K562 (cell line): Measurements from ENCODE around the gene RBMS3. TPM values are rescaled to one million over a fixed set of nuclear protein-coding genes. Genes with fewer than 3 reads are reported as not detected.

Experiments used
- ATAC-seq: fragments of 200-7000 bp; cut with Tn5 transposase; 3 replicates; pipeline ENCODE4 v1.9.1; 2020; ENCODE audit warnings: moderate library complexity
- BruUV-seq: library from RNA; stranded (reverse); fragments of 400-500 nt; replicated peaks from 2 replicates; lab custom pipeline; 2021; lab: Mats Ljungman, UMichigan
- CTCF ChIA-PET: fragments of 300-600 bp; formaldehyde crosslinking; extraction: SDS; loops from one replicate; lab custom pipeline; 2021; ENCODE audit warnings: low intra/inter-chr PET ratio; lab: Yijun Ruan, JAX
- POLR2A ChIA-PET: fragments of 300-600, 350-650 bp; sonication (Branson Sonifier 250); formaldehyde crosslinking; extraction: SDS; loops from one replicate; lab custom pipeline; 2021; ENCODE audit warnings: antibody characterized with exemption, inconsistent platforms; lab: Yijun Ruan, JAX
- DNase-seq, 4 experiments: peaks; one replicate each; pipeline versions ENCODE4 v3.0.0 to v3.0.0-alpha.2; 2011 to 2018; ENCODE audit warnings: low spot score in 3 of 4, mixed read lengths in 3 of 4; ENCODE audit errors: extremely low read depth in 1 of 4
- FAIRE-seq: peaks from 2 replicates; lab custom pipeline; 2011; peaks lifted over from hg19 to GRCh38; lab: Jason Lieb, UNC
- H2AFZ ChIP-seq: 2 replicates; pipeline ENCODE4 v1.6.0; 2011; ENCODE audit warnings: low read depth, low read length, control low read depth, inconsistent platforms
- H3K27ac ChIP-seq: fragments of 200-600 bp; 3 replicates; pipeline ENCODE4 v1.8.0; 2011; ENCODE audit warnings: low read depth, mild to moderate bottlenecking, control low read depth, inconsistent platforms, low read length, moderate library complexity, mixed read lengths; ENCODE audit errors: extremely low read depth
- H3K27me3 ChIP-seq, 2 experiments: fragments of 300-600 bp in 1 of 2; 2 replicates in 1 of 2; 3 replicates in 1 of 2; pipeline versions ENCODE4 v1.6.0 to v1.8.0; 2011; ENCODE audit warnings: inconsistent platforms in 2 of 2, low read length in 2 of 2, mild to moderate bottlenecking in 1 of 2, mixed read lengths in 1 of 2, moderate library complexity in 1 of 2; ENCODE audit not compliant: control insufficient read depth in 2 of 2, insufficient read depth in 2 of 2
- H3K36me3 ChIP-seq: fragments of 300-600 bp; 3 replicates; pipeline ENCODE4 v1.8.0; 2011; ENCODE audit warnings: mild to moderate bottlenecking, low read length, inconsistent platforms; ENCODE audit not compliant: control insufficient read depth, insufficient read depth
- H3K4me1 ChIP-seq, 2 experiments: fragments of 200-600 bp in 1 of 2; replicated peaks in 1 of 2; 2 replicates in 1 of 2; 3 replicates in 1 of 2; pipeline versions ENCODE4 v1.5.1 to v1.8.0; 2011; ENCODE audit warnings: inconsistent platforms in 2 of 2, low read length in 2 of 2, mild to moderate bottlenecking in 1 of 2, mixed read lengths in 1 of 2, moderate library complexity in 1 of 2; ENCODE audit not compliant: control insufficient read depth in 2 of 2, insufficient read depth in 2 of 2
- H3K4me2 ChIP-seq: 2 replicates; pipeline ENCODE4 v1.6.1; 2011; ENCODE audit warnings: low read length, control low read depth, inconsistent platforms, mixed read lengths; ENCODE audit not compliant: insufficient read depth
- H3K4me3 ChIP-seq: fragments of 200-600 bp; sonication (generic), shearing (Covaris generic); 2 replicates; pipeline ENCODE4 v1.5.1; 2016; ENCODE audit warnings: control low read depth, inconsistent platforms
- H3K79me2 ChIP-seq: fragments of 200-600 bp; 3 replicates; pipeline ENCODE4 v1.8.0; 2011; ENCODE audit warnings: low read length, inconsistent platforms; ENCODE audit not compliant: control insufficient read depth, insufficient read depth
- H3K9ac ChIP-seq, 2 experiments: 2 replicates each; pipeline versions ENCODE4 v1.6.0 to v1.6.1; 2011; ENCODE audit warnings: low read depth in 2 of 2, low read length in 2 of 2, control low read depth in 1 of 2, inconsistent platforms in 1 of 2, mild to moderate bottlenecking in 1 of 2, mixed read lengths in 1 of 2; ENCODE audit not compliant: insufficient read depth in 1 of 2
- H3K9me1 ChIP-seq: one replicate; pipeline ENCODE4 v1.6.0; 2011; ENCODE audit warnings: inconsistent platforms, mild to moderate bottlenecking, low read length, moderate library complexity; ENCODE audit not compliant: control insufficient read depth, insufficient read depth
- H3K9me3 ChIP-seq: replicated peaks from 2 replicates; pipeline ENCODE4 v1.5.1; 2011; ENCODE audit warnings: low read depth, low read length, inconsistent platforms; ENCODE audit not compliant: control insufficient read depth, insufficient read depth
- H4K20me1 ChIP-seq: replicated peaks from 2 replicates; pipeline ENCODE4 v1.6.1; 2011; ENCODE audit warnings: low read length, inconsistent platforms, mixed read lengths; ENCODE audit not compliant: control insufficient read depth, insufficient read depth
- CBX8 ChIP-seq: fragments of 200-600 bp; sonication (generic); IDR thresholded peaks from 2 replicates; pipeline ENCODE4 v1.6.1; 2012; ENCODE audit warnings: borderline replicate concordance, mixed run types, low read depth, mild to moderate bottlenecking, moderate library complexity, mixed read lengths, low read length, control low read depth, inconsistent platforms; ENCODE audit not compliant: poor library complexity, severe bottlenecking; ENCODE audit errors: extremely low read depth
- CTCF ChIP-seq, 3 experiments: IDR thresholded peaks in 2 of 3; conservative IDR thresholded peaks in 1 of 3; 2 replicates each; pipeline ENCODE4 v1.5.1; 2011 to 2012; ENCODE audit warnings: low read length in 3 of 3, mild to moderate bottlenecking in 3 of 3, control low read depth in 2 of 3, improper control_type of control experiment in 1 of 3, inconsistent platforms in 1 of 3, low read depth in 1 of 3, mixed read lengths in 1 of 3, moderate library complexity in 1 of 3; ENCODE audit not compliant: insufficient read depth in 2 of 3
- GATAD2A ChIP-seq: fragments of 450-650 bp; IDR thresholded peaks from 2 replicates; pipeline ENCODE4 v1.6.1; 2017
- HCFC1 ChIP-seq: IDR thresholded peaks from 2 replicates; pipeline ENCODE4 v1.6.1; 2012; ENCODE audit warnings: low read depth, low read length, improper control_type of control experiment
- NCOA1 ChIP-seq: fragments of 450-650 bp; IDR thresholded peaks from 2 replicates; pipeline ENCODE4 v1.6.1; 2016; ENCODE audit warnings: low read depth
- NFYB ChIP-seq: IDR thresholded peaks from 2 replicates; pipeline ENCODE4 v1.6.1; 2011; ENCODE audit warnings: mild to moderate bottlenecking, moderate library complexity; ENCODE audit not compliant: insufficient read length; ENCODE audit errors: extremely low read depth
- ZNF140 ChIP-seq: fragments of 250-450 bp; sonication (Bioruptor Pico); IDR thresholded peaks from 2 replicates; pipeline ENCODE4 v1.8.0; 2021; ENCODE audit warnings: moderate library complexity, mild to moderate bottlenecking, inconsistent platforms
- ZNF282 ChIP-seq: sonication (generic); formaldehyde crosslinking; IDR thresholded peaks from 2 replicates; pipeline ENCODE4 v1.8.1; 2023; ENCODE audit warnings: missing genetic modification reagents
- ZNF507 ChIP-seq: conservative IDR thresholded peaks from 2 replicates; pipeline ENCODE4 v1.6.1; 2017; ENCODE audit warnings: missing genetic modification characterization, missing compliant biosample characterization
- ZNF583 ChIP-seq: fragments of 250-450 bp; sonication (Bioruptor Pico); IDR thresholded peaks from 2 replicates; pipeline ENCODE4 v1.4.0; 2020
- ZSCAN32 ChIP-seq: fragments of 450-650 bp; formaldehyde crosslinking; IDR thresholded peaks from 2 replicates; pipeline ENCODE4 v1.4.0; 2020; ENCODE audit warnings: mild to moderate bottlenecking, moderate library complexity
- WGBS: fragments of 100-300 bp; shearing (Covaris generic); methylation state at CpG from one replicate; pipeline ENCODE4 v1.1.6; 2016; ENCODE audit warnings: low coverage, mixed read lengths; ENCODE audit not compliant: insufficient coverage; ENCODE audit errors: missing lambda C conversion rate; 5-methylcytosine and 5-hydroxymethylcytosine counted together
- in situ Hi-C: fragments of 300-500 bp; cut with MboI; formaldehyde crosslinking; loops from 4 replicates; pipeline ENCODE4 v1.15.0; 2018; ENCODE audit warnings: inconsistent platforms, mixed read lengths
- intact Hi-C: fragments of 100-400 bp; cut with micrococcal nuclease; formaldehyde crosslinking; loops from 2 replicates; pipeline ENCODE4 v1.14.2; 2022
- polyA plus RNA-seq, 8 experiments: library from polyadenylated mRNA; depleted of rRNA in 4 of 8; stranded (reverse) in 5 of 8; unstranded in 3 of 8; fragments of >200 nt; fragmentation: Nextera tagmentation in 2 of 8; fragmentation: Illumina TruSeq in 1 of 8; extraction: Ambion mirVana in 2 of 8; extraction: Trizol in 1 of 8; gene quantifications; 2 replicates each; pipeline versions ENCODE4 v1.2.1 to v1.2.3, GENCODE V29; 2011 to 2014; ENCODE audit warnings: inconsistent platforms in 1 of 8, missing spikeins in 1 of 8
- total RNA-seq, 7 experiments: library from RNA; depleted of rRNA in 6 of 7; stranded (reverse); fragments of >200 nt in 6 of 7; fragmentation: Illumina TruSeq in 2 of 7; extraction: Trizol in 2 of 7; gene quantifications; 2 replicates each; pipeline versions ENCODE4 v1.2.1 to v1.2.3, GENCODE V29; 2011 to 2021; ENCODE audit warnings: low replicate concordance in 1 of 7

RBMS3 gene
- total and polyA plus RNA-seq, 9 of the 15 experiments (the other 6 are each of a cell fraction or from before 2014, with no cell fraction given) = 0.20 TPM; not detected in 8

- TF ChIP-seq CBX8 (no peak), ZNF583 (no peak), GATAD2A (no peak)
Measured at GRCh38 chr3:29245441-29245840, 35.4 kb upstream of the RBMS3 start (continued).

GRCh38 chr3:29247088-29247745 lies 33.7 kb upstream of the RBMS3 start:
- CTCF ChIA-PET = no interaction called here
- no peak for FAIRE-seq

More at GRCh38 chr3:29247088-29247745, 33.7 kb upstream of the RBMS3 start:
- H4K20me1 ChIP-seq = no peaks in the 10 kb centered on the region
- H3K9me1 ChIP-seq = no peaks in the 10 kb centered on the region
- 0% methylated on average over 2 of the region's 3 CpGs for WGBS
- H3K9me3 ChIP-seq = no peaks in the 10 kb centered on the region
- in situ Hi-C loops (no loop called here), intact Hi-C loops (no loop called here)
- H3K4me1 ChIP-seq = no peaks in the 10 kb centered on the region
- BruUV-seq = no TSS peak
- no peak for TF ChIP-seq HCFC1
- TF ChIP-seq NCOA1 = no peak
- no peak for TF ChIP-seq CTCF (IDR thresholded peaks at IDR 0.05 in 2 of 3, conservative IDR thresholded peaks at IDR 0.05 in 1 of 3; ENCODE audit: insufficient read depth in 2 of 3, low read depth in 1 of 3, low read length in 3 of 3)
- TF ChIP-seq ZNF507 = no peak
- TF ChIP-seq ZNF140 = no peak
- TF ChIP-seq ZSCAN32 (CRISPR knock-in tag) = no peak
- TF ChIP-seq ZNF282 (CRISPR knock-in tag) = no peak
- TF ChIP-seq NFYB = no peak
- POLR2A ChIA-PET = no interaction called here
- H3K79me2 ChIP-seq = no peaks in the 10 kb centered on the region
- no peak for ATAC-seq
- H3K27ac ChIP-seq = no peak overlapping the region
- no peak overlapping the region for H2AFZ ChIP-seq
- H3K4me2 ChIP-seq = no peak overlapping the region
- H3K27me3 ChIP-seq = no peaks in the 10 kb centered on the region
- H3K9ac ChIP-seq = no peak overlapping the region
- H3K4me3 ChIP-seq = no peak overlapping the region
- no peaks in the 10 kb centered on the region for H3K36me3 ChIP-seq
- no peak for DNase-seq
